ENCODE data around the gene TBX4. TPM values are rescaled to one million over a fixed set of nuclear protein-coding genes. Genes with fewer than 3 reads are reported as not detected.

The TBX4 gene
- total and polyA plus RNA-seq, 2 experiments from 2014 or later: not detected

GRCh38 chr17:61449707-61450640, 2.2 kb upstream of the TBX4 start:
- peaks cover 75% of the 10 kb centered on the region for H3K27me3 ChIP-seq (replicated peaks; ENCODE audit: insufficient read depth)
- no peaks in the 10 kb centered on the region for H3K9me2 ChIP-seq (ENCODE audit: insufficient read depth)
- no peak overlapping the region for H3K4me3 ChIP-seq
- DNase-seq: no peak
- no peaks in the 10 kb centered on the region for H4K20me1 ChIP-seq (ENCODE audit: insufficient read depth)
- H2AFZ ChIP-seq: no peak overlapping the region
- TF ChIP-seq EZH2phosphoT487 (IDR thresholded peaks at IDR 0.05; ENCODE audit: insufficient read depth, low read depth): no peak
- TF ChIP-seq EZH2 (IDR thresholded peaks at IDR 0.05; ENCODE audit: insufficient read depth, poor library complexity, severe bottlenecking): no peak
- WGBS, 2 experiments (ENCODE audit: low coverage in 1 of 2, low lambda C conversion rate in 2 of 2, missing lambda C conversion rate in 2 of 2): 90 to 92% methylated on average over 9 of the region's 9 CpGs
- H3K27ac ChIP-seq: no peak overlapping the region
- no peaks in the 10 kb centered on the region for H3K79me2 ChIP-seq (ENCODE audit: insufficient read depth)
- no peaks in the 10 kb centered on the region for H3K4me1 ChIP-seq (ENCODE audit: insufficient read depth)
- no peaks in the 10 kb centered on the region for H3K36me3 ChIP-seq (ENCODE audit: low read depth)
- no peaks in the 10 kb centered on the region for H3K9me3 ChIP-seq (ENCODE audit: low read depth)
- in situ Hi-C loops (cut with MboI): loop anchor here (25.0 kb wide), 1 partner anchor 387 kb away; no protein-coding TSS in a partner anchor
- no peaks in the 10 kb centered on the region for H3F3A ChIP-seq (ENCODE audit: insufficient read depth)
- H3K9ac ChIP-seq: no peak overlapping the region
- H3K4me2 ChIP-seq (ENCODE audit: unreplicated experiment): no peak overlapping the region

- Histone ChIP-seq H3K79me2 (ENCODE audit: insufficient read depth) (no peaks in the 10 kb centered on the region), H3K9me3 (ENCODE audit: low read depth) (no peaks in the 10 kb centered on the region), H3F3A (ENCODE audit: insufficient read depth) (no peaks in the 10 kb centered on the region), H3K4me1 (ENCODE audit: insufficient read depth) (no peaks in the 10 kb centered on the region), H3K27ac (no peak overlapping the region), H3K4me2 (ENCODE audit: unreplicated experiment) (no peak overlapping the region), H3K9me2 (ENCODE audit: insufficient read depth) (no peaks in the 10 kb centered on the region), H2AFZ (no peak overlapping the region), H3K27me3 (replicated peaks; ENCODE audit: insufficient read depth) (peaks cover 76% of the 10 kb centered on the region), H3K36me3 (ENCODE audit: low read depth) (no peaks in the 10 kb centered on the region), H3K4me3 (no peak overlapping the region), H3K9ac (no peak overlapping the region), H4K20me1 (ENCODE audit: insufficient read depth) (no peaks in the 10 kb centered on the region)
- in situ Hi-C loops (cut with MboI): no loop called here
- 84 to 85% methylated on average over 19 of the region's 19 CpGs for WGBS, 2 experiments (ENCODE audit: low coverage in 1 of 2, low lambda C conversion rate in 2 of 2, missing lambda C conversion rate in 2 of 2)
- no peak for TF ChIP-seq EZH2phosphoT487 (IDR thresholded peaks at IDR 0.05; ENCODE audit: insufficient read depth, low read depth)
- no peak for TF ChIP-seq EZH2 (IDR thresholded peaks at IDR 0.05; ENCODE audit: insufficient read depth, poor library complexity, severe bottlenecking)
- DNase-seq: no peak
These were observed 1.3 kb upstream of the TBX4 start for GRCh38 chr17:61450641-61451537.

GRCh38 chr17:61451538-61452300, 503 bp upstream of the TBX4 start:
- Histone ChIP-seq H3K9me2 (ENCODE audit: insufficient read depth) (no peaks in the 10 kb centered on the region), H3K9ac (no peak overlapping the region), H3K9me3 (ENCODE audit: low read depth) (no peaks in the 10 kb centered on the region), H3K27me3 (replicated peaks; ENCODE audit: insufficient read depth) (peaks cover 81% of the 10 kb centered on the region), H3K36me3 (ENCODE audit: low read depth) (no peaks in the 10 kb centered on the region), H4K20me1 (ENCODE audit: insufficient read depth) (no peaks in the 10 kb centered on the region), H3F3A (ENCODE audit: insufficient read depth) (no peaks in the 10 kb centered on the region), H3K27ac (no peak overlapping the region), H3K79me2 (ENCODE audit: insufficient read depth) (no peaks in the 10 kb centered on the region), H2AFZ (no peak overlapping the region), H3K4me1 (ENCODE audit: insufficient read depth) (no peaks in the 10 kb centered on the region), H3K4me3 (0 out of 2 replicates have a peak overlapping the region, but pooled peaks have one; percentile 19), H3K4me2 (ENCODE audit: unreplicated experiment) (no peak overlapping the region)
- in situ Hi-C loops (cut with MboI): no loop called here
- peak; percentile 27 for DNase-seq
- TF ChIP-seq EZH2 (IDR thresholded peaks at IDR 0.05; ENCODE audit: insufficient read depth, poor library complexity, severe bottlenecking): no peak
- TF ChIP-seq EZH2phosphoT487 (IDR thresholded peaks at IDR 0.05; ENCODE audit: insufficient read depth, low read depth): peak; percentile 55; the same call in 1 of the 2 replicates
- 13 to 15% methylated on average over 64 to 68 of the region's 75 CpGs for WGBS, 2 experiments (ENCODE audit: low coverage in 1 of 2, low lambda C conversion rate in 2 of 2, missing lambda C conversion rate in 2 of 2)
